Colonic mucosa (tissue), 4 donors: Measurements from ENCODE around the gene CHCHD1. TPM values are rescaled to one million over a fixed set of nuclear protein-coding genes. Genes with fewer than 3 reads are reported as not detected.

Source experiments
- DNase-seq: peaks from one replicate; pipeline ENCODE4 v3.0.0-alpha.2; 2020
- H3K27ac ChIP-seq: fragments of 200-600 bp; one replicate; pipeline ENCODE4 v1.8.0; 2021
- H3K27me3 ChIP-seq: fragments of 200-600 bp; one replicate; pipeline ENCODE4 v1.8.0; 2021
- H3K36me3 ChIP-seq: fragments of 200-600 bp; one replicate; pipeline ENCODE4 v1.8.0; 2021
- H3K4me1 ChIP-seq: fragments of 200-600 bp; one replicate; pipeline ENCODE4 v1.8.0; 2021; ENCODE audit warnings: mild to moderate bottlenecking
- H3K4me3 ChIP-seq: fragments of 200-600 bp; one replicate; pipeline ENCODE4 v1.8.0; 2021
- H3K9ac ChIP-seq, 2 donors: one replicate each; pipeline ENCODE4 v1.7.0; 2013; ENCODE audit warnings: control low read depth in 2 of 2, low read depth in 2 of 2, low read length in 2 of 2
- H3K9me3 ChIP-seq: fragments of 200-600 bp; one replicate; pipeline ENCODE4 v1.8.0; 2021
- CTCF ChIP-seq: fragments of 200-600 bp; IDR thresholded peaks from one replicate; pipeline ENCODE4 v1.8.0; 2022; ENCODE audit warnings: antibody characterized with exemption, mild to moderate bottlenecking
- intact Hi-C: fragments of 100-400 bp; cut with DNase I; formaldehyde crosslinking; loops from one replicate; pipeline ENCODE4 v1.14.1; 2022
- total RNA-seq, 2 donors: library from RNA; stranded (reverse); fragmentation: NEBNext Ultra II Directional in 1 of 2; extraction: Animal tissue kit (Norgen Biotek cat#: 25700) in 1 of 2; gene quantifications; one replicate each; pipeline ENCODE4 v1.2.1, GENCODE V29; 2021
- donor health status: healthy.
- donor health status: DM: no; HTN: no; CAD: no.
- donor health status: DM: no; HTN: no; CAD: no.

Gene CHCHD1
- total RNA-seq, 2 donors from 2014 or later = 33.7 to 48.5 TPM

GRCh38 chr10:73807471-73807870, 25.6 kb downstream of the CHCHD1 start:
- DNase-seq = no peak
- intact Hi-C loops = no loop called here
- Histone ChIP-seq H3K4me1 (no peaks in the 10 kb centered on the region), H3K36me3 (peaks cover 7% of the 10 kb centered on the region), H3K27me3 (no peaks in the 10 kb centered on the region), H3K9me3 (no peaks in the 10 kb centered on the region), H3K4me3 (no peak overlapping the region), H3K27ac (no peak overlapping the region), H3K9ac (no peak overlapping the region)
- no peak for TF ChIP-seq CTCF

GRCh38 chr10:73808021-73808815, 26.4 kb downstream of the CHCHD1 start:
- Histone ChIP-seq H3K4me3 (no peak overlapping the region), H3K9ac (no peak overlapping the region), H3K36me3 (peaks cover 7% of the 10 kb centered on the region), H3K9me3 (no peaks in the 10 kb centered on the region), H3K27me3 (no peaks in the 10 kb centered on the region), H3K4me1 (no peaks in the 10 kb centered on the region), H3K27ac (no peak overlapping the region)
- TF ChIP-seq CTCF = no peak
- intact Hi-C loops = no loop called here
- DNase-seq = no peak

GRCh38 chr10:73809061-73809818, 27.4 kb downstream of the CHCHD1 start:
- TF ChIP-seq CTCF = no peak
- H3K4me3 ChIP-seq = no peak overlapping the region
- intact Hi-C loops = no loop called here
- H3K36me3 ChIP-seq = peaks cover 7% of the 10 kb centered on the region
- H3K27ac ChIP-seq = no peak overlapping the region
- no peaks in the 10 kb centered on the region for H3K9me3 ChIP-seq
- H3K27me3 ChIP-seq = no peaks in the 10 kb centered on the region
- H3K9ac ChIP-seq = no peak overlapping the region
- no peak for DNase-seq
- no peaks in the 10 kb centered on the region for H3K4me1 ChIP-seq

GRCh38 chr10:73810358-73810734, 28.5 kb downstream of the CHCHD1 start:
- H3K27ac ChIP-seq = peak overlapping the region; percentile 90
- DNase-seq = no peak
- H3K36me3 ChIP-seq = peaks cover 5% of the 10 kb centered on the region
- no peaks in the 10 kb centered on the region for H3K4me1 ChIP-seq
- peak overlapping the region in 1 of 2 donors; percentile 76 for H3K9ac ChIP-seq
- no peak for TF ChIP-seq CTCF
- intact Hi-C loops = no loop called here
- H3K9me3 ChIP-seq = no peaks in the 10 kb centered on the region
- H3K27me3 ChIP-seq = no peaks in the 10 kb centered on the region
- H3K4me3 ChIP-seq = peak overlapping the region; percentile 93

- no peaks in the 10 kb centered on the region for H3K4me1 ChIP-seq
- peak; percentile 57 for DNase-seq
- no peak for TF ChIP-seq CTCF
- no peaks in the 10 kb centered on the region for H3K9me3 ChIP-seq
- peaks cover 3% of the 10 kb centered on the region for H3K36me3 ChIP-seq
- H3K4me3 ChIP-seq = peak overlapping the region; percentile 93
- intact Hi-C loops = no loop called here
- H3K27me3 ChIP-seq = no peaks in the 10 kb centered on the region
- peak overlapping the region; percentile 76 to 87 for H3K9ac ChIP-seq
- H3K27ac ChIP-seq = peak overlapping the region; percentile 90
Observed at GRCh38 chr10:73810735-73811465, 29.1 kb downstream of the CHCHD1 start.
